HG02852 (cell line): ENCODE measurements around the gene SLC16A7.

Source experiments
- ATAC-seq: cut with Tn5 transposase; IDR thresholded peaks from one replicate; pipeline ENCODE4 v1.9.1; 2021; ENCODE audit warnings: mild to moderate bottlenecking, moderate library complexity; ENCODE audit not compliant: unreplicated experiment

Gene SLC16A7

DNA sequence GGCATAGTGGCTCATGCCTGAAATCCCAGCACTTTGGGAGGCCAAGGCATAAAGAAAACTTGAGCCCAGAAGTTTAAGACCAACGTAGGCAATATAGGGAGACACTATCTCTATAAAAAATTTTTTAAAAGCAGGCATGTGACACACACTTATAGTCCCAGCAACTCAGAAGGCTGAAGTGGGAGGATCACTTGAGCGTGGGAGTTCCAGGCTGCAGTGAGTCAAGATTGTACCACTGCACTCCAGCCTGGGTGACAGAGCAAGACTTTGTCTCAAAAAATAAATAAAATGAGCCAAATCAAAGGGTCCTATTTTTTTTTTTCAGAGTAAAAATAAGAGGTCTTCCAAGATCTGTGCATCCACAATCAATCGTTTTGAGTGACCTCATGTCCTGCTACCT lies 237.6 kb downstream of the SLC16A7 start:
- ATAC-seq, result no peak

DNA sequence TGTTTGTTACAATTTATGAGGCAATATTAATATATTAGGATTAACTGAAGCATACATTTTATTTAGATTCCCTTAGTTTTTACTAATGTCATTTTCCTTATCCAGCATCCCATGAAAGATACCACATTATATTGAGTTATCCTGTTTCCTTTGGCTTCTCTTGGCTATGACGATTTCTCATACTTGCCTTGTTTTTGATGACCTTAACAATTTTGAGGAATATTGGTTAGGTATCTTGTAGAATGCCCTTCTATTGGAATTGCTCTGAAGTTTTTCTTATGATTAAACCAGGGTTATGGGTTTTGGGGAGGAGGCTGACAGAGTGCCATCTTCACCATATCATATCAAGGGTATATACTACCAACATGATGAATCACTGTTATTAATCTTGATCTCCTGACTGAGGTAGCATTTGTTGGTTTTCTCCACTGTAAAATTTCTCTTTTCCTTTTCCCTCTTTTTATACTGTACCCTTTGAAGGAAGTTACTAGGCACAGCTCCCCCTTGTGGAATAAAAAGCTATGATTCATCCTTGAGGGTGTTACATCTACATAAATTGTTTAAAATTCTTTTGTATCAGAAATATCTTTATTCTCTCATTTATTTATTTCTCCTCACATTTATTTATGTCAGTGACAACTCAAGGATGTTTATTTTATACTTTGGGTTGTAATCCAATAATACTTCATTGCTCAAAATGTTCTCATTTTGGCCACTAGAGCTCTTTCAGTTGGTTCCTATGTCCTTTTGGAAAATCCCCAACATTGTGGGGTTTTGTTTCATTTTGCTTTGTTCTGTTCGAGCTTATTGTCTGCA lies 239.0 kb downstream of the SLC16A7 start:
- peak; percentile 57 for ATAC-seq
